Stimulated activated CD4-positive, alpha-beta T cell treated with anti-CD3 and anti-CD28 coated beads, TNF-alpha, amount 100 ng/mL, for 24 hours (primary cell): Measurements from ENCODE around the gene CLDN8.

ENCODE experiments used
- DNase-seq, 3 experiments: peaks; one replicate each; pipeline ENCODE4 v3.0.0-alpha.2; 2020; ENCODE audit warnings: low read depth in 3 of 3

CLDN8 gene

DNA sequence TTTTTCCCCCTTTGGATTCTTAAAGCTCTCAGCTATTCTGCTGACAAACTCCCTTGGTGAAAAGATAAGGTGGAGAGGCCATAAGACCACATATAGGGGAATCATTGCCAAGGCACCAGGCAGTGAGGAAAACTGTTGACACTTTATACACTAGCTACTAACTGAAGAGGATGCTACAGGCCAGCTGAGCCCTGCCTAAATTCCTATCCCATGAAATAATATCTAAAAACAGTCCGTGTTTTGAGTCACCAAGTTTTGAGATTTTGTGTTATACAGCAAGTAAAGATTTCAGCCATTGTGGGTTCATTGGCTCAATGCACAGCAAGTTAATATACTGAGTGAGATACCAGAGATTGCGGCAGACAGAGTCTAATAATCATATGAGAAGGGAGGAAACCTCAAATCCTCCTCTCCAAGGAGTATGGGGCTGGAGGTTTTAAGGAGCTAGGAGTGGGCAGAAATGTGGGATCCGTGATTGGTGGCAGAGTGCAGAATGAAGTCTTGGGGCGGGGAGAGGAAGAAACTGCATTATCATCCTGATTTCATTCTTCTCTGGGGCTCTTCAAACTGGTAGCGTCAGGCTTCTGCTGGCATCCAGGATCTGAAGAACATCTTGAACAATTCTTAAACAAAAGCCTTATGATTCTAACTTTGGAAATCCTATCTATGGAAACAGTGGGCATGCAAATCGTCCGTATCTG is 9.2 kb downstream of the CLDN8 start:
- no peak for DNase-seq

DNA sequence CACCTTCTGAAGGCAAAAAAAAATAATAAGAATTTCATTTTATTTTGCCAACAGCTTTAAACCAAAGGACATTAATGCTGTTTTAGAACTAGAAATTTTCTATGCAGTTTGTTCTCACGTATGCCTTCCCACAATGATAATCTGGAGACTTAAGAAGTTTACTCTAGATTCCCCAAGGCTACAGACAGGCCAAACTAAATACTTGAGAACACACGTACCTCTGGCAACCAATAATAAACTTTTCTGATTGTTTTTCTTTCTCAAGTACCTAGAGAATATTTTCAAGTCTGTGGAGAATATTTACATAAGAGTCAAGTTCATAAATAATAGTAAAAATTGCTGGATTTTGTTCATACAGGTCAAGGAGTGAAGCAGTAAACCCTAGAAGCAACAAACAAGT is 15.9 kb downstream of the CLDN8 start:
- no peak for DNase-seq

DNA sequence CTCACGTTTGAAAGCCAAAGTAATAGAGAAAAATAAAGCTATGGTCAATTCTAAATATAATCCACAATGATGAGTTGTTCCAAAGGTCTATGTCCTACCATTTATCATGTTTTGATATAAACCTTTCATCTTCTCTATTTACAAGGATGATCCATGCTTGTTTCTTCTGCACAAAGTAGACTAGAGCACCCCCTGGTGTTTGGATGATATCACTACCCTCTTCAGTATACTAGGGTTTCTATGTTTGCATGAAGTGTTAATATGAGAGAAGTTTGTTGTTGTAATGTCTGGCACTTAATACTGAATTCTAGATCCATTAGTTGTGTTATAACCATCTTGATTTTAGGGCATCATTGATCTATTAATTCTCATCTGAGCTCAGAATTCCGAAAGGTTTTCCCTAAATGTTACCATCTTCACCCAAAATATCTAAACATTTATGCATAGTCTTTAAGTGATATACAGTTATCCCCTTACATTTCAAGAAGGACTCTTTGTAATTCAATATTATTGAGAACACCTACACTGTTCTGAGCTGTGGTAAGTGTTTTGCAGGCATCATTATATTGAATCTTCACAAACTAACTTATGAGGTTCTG is 21.1 kb downstream of the CLDN8 start:
- no peak for DNase-seq

DNA sequence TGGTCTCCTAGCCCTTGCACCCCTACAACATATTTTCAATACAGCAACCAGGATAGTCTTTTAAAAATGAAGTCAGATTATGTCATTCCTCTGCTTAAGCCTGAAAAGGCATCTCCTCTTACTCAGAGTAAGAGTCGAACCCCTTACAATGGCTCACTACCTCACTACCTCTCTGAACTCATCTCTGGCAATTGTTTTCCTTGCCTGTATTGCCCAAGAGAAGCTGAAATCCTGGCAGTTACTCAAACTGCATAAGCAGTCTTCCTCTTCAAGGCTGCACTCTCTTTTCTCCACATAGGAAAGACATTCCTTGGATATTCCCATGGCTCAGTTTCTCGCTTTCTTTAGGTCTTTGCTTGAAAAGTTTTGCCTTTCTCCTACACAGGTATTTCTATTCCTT is 22.7 kb downstream of the CLDN8 start:
- no peak for DNase-seq

DNA sequence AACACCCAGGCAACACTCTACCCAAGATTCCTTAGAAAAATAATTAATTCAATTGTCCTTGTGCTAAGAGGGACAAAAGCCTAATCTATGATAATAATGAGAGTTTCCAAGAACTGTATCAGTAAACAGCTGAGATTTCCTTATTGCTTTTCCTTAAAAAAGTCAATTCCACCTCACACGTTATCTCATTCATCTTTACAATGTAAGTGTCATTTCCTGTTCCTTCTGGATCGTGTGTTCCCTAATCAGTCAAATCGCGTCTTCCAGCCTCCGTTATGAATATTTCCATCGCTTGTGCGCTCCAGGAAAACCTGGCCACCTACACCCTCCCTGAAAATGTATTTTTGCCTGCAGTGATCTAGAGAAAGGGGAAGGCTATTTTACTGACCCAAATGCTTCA is 25.3 kb downstream of the CLDN8 start:
- no peak for DNase-seq

DNA sequence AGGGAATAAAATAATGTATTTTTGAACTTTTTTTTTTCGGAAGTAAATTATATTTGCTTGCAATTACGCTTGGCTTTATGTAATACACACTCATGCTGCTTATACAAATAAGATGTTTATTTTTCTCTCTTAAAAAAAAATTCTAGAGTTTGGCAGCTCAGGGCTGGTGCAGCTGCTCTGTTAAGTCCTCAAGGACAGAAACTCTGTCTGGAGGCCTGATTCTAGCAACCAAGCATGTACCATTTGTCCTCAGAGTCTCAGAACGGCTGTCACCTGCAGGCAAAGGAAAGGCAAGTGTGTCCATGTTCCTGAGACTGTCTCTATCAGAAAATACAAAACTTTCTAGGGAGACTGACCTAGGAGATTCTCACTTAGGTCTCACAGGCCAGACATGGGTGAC is 26.1 kb downstream of the CLDN8 start:
- no peak for DNase-seq

DNA sequence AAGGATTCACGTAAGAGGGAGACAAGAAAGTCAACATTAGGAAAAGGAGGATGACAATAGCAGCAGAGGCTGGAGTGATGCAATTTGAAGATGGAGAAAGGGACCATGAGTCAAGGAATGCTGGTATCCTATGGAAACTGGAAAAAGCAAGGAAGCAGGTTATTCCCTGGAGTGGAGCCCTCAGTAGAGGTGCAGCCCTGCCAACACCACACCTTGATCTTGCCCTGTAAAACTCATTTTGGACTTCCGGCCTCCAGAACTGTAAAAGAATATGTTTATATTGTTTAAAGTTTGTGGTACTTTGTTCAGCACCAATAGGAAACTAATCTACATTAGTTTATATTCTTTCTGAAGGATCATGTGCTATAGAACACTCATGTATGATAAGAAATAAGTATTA is 29.7 kb downstream of the CLDN8 start:
- DNase-seq = no peak

DNA sequence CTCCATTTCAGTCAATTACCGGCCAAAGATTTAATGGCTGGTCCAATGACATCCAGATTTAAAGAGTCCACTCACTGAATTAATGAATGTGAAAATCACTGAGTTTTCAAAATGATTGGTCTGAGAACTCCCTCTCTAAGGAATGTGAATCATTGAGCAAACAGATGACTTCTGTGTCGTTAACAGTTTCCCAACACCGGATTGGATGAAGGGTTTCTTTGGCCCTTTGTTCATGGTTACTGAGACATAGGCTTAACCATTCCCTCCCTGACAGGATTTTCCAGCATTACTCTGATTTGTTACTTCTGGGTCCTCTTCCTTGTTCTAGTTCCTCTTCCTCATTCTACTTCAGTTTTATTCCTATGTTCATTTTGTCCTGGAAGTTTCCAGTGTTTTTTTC is 47.8 kb downstream of the CLDN8 start:
- no peak for DNase-seq

DNA sequence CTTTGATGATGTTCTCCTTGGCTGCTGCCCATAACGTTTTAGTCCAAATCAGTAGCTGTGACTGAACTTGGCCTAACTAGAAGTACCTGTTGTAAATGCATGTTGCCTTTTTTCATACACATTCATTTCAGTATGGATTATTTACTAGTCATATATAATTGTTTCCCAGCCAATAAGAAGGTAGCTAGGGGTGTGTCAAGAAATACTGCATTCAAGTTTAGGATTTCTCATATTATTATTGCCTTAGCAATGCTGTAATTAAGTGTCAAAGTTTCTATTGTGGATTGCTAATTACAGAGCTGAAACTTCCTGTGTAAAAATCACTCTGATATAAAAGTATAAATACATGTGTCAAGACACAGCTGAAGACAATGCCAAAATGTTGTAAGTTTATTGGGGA is 49.2 kb downstream of the CLDN8 start, which contains the start of gene CLDN17:
Gene CLDN17 (minus strand): TSS at position 101 of the 400 bp plus-strand sequence. CDS start 188 bp downstream, outside the sequence.
- no peak for DNase-seq

DNA sequence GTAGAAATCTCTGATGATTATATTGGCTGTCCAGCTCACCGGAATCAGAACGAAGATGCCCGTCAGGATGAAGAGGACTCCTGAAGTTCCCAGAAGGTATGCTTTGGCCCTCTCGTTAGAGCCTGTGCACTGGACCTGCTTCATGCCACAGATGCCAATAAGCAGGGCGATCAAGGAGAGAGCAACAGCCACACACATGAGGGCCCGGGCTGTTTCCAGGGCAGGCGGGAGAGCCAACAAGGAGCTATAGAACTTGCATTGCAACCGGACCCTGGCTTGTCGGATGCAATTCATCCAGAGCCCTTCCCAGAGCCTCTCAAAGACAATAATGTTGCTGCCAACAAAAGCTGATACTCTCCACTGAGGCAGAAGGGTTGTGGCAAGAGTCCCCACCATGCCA is 49.7 kb downstream of the CLDN8 start:
- DNase-seq = no peak

DNA sequence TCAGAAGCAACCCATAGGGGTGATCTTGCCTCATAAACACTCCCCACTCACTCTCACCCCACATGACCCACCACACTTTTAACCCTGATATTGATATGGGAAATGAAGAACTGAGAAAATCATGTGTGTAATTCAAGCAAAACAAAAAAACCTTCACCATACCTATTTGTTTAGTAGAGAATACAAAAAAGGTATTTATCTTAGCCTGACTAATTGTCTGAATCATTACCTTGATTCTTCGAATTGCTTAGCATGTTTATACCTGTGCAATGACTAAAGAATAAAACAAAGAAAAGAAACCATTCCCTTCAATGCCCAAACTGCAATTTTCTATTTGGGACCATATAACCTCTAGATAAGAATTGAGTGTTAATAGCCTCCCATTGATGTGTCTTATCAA is 51.1 kb downstream of the CLDN8 start:
- DNase-seq = no peak
